HepG2 (cell line): ENCODE results near the gene OSTF1. TPM values are rescaled to one million over a fixed set of nuclear protein-coding genes. Genes with fewer than 3 reads are reported as not detected.

ENCODE experiments used
- ARID2 ChIP-seq: sonication (generic); formaldehyde crosslinking; IDR thresholded peaks from 2 replicates; pipeline ENCODE4 v1.8.1; 2022; ENCODE audit warnings: mild to moderate bottlenecking, missing genetic modification reagents, borderline replicate concordance
- ATRX ChIP-seq: sonication (generic); formaldehyde crosslinking; IDR thresholded peaks from 2 replicates; pipeline ENCODE4 v1.4.0; 2020; ENCODE audit warnings: missing genetic modification reagents, borderline replicate concordance
- FOXM1 ChIP-seq: sonication (generic); formaldehyde crosslinking; IDR thresholded peaks from 2 replicates; pipeline ENCODE4 v1.5.0; 2020; ENCODE audit warnings: missing genetic modification reagents
- GPN1 ChIP-seq: sonication (generic); formaldehyde crosslinking; IDR thresholded peaks from 2 replicates; pipeline ENCODE4 v1.5.1; 2020; ENCODE audit warnings: missing genetic modification reagents, borderline replicate concordance
- NFYC ChIP-seq: IDR thresholded peaks from 2 replicates; pipeline ENCODE4 v1.6.1; 2016; ENCODE audit warnings: missing genetic modification reagents, missing compliant biosample characterization
- RAD51 ChIP-seq: fragments of 450-650 bp; IDR thresholded peaks from 2 replicates; pipeline ENCODE4 v1.6.1; 2016; ENCODE audit warnings: borderline replicate concordance
- SUZ12 ChIP-seq: fragments of 150-350 bp; IDR thresholded peaks from 2 replicates; pipeline ENCODE4 v1.6.1; 2014; ENCODE audit warnings: low read depth, low read length
- ZNF343 ChIP-seq: sonication (generic); formaldehyde crosslinking; IDR thresholded peaks from 2 replicates; pipeline ENCODE4 v1.4.0; 2020; ENCODE audit warnings: mild to moderate bottlenecking, missing genetic modification reagents
- ZNF510 ChIP-seq: sonication (generic); formaldehyde crosslinking; IDR thresholded peaks from 2 replicates; pipeline ENCODE4 v1.4.0; 2020; ENCODE audit warnings: low read depth, mild to moderate bottlenecking, missing genetic modification reagents
- ZNF552 ChIP-seq: sonication (generic); formaldehyde crosslinking; IDR thresholded peaks from 2 replicates; pipeline ENCODE4 v1.9.0; 2022; ENCODE audit warnings: missing genetic modification reagents, mild to moderate bottlenecking, borderline replicate concordance
- ZNF564 ChIP-seq: sonication (generic); formaldehyde crosslinking; IDR thresholded peaks from 2 replicates; pipeline ENCODE4 v1.8.1; 2023; ENCODE audit warnings: mild to moderate bottlenecking, missing genetic modification reagents
- ZNF572 ChIP-seq: sonication (generic); formaldehyde crosslinking; IDR thresholded peaks from 2 replicates; pipeline ENCODE4 v1.5.1; 2020; ENCODE audit warnings: mild to moderate bottlenecking, missing genetic modification reagents
- polyA plus RNA-seq, 8 experiments: library from polyadenylated mRNA; depleted of rRNA in 3 of 8; stranded (reverse) in 7 of 8; unstranded in 1 of 8; fragments of >200 nt; fragmentation: Illumina TruSeq in 4 of 8; extraction: Trizol in 4 of 8; gene quantifications; 2 replicates each; pipeline versions ENCODE4 v1.2.1 to v1.2.3, GENCODE V29; 2011 to 2016; ENCODE audit warnings: low read depth in 4 of 8, missing spikeins in 1 of 8, mixed read lengths in 1 of 8; ENCODE audit not compliant: insufficient read depth in 1 of 8
- total RNA-seq, 5 experiments: library from RNA; depleted of rRNA; stranded (reverse); fragments of >200 nt; fragmentation: Illumina TruSeq; extraction: Trizol; gene quantifications; 2 replicates each; pipeline ENCODE4 v1.2.3, GENCODE V29; 2016; ENCODE audit warnings: low read depth in 1 of 5
- TF ChIP-seq, protein P1 (sequence below): sonication (generic); formaldehyde crosslinking; IDR thresholded peaks from 2 replicates; pipeline ENCODE4 v1.4.0; 2020; ENCODE audit warnings: mild to moderate bottlenecking, missing genetic modification reagents
- TF ChIP-seq, protein P2 (sequence below): sonication (generic); formaldehyde crosslinking; IDR thresholded peaks from 2 replicates; pipeline ENCODE4 v1.5.1; 2020; ENCODE audit warnings: mild to moderate bottlenecking, missing genetic modification reagents, borderline replicate concordance
- TF ChIP-seq, protein P3 (sequence below): sonication (generic); formaldehyde crosslinking; IDR thresholded peaks from 2 replicates; pipeline ENCODE4 v1.4.0; 2020; ENCODE audit warnings: mild to moderate bottlenecking, missing genetic modification reagents

Gene OSTF1
- total and polyA plus RNA-seq, 2 of the 13 experiments (the other 11 are each of a cell fraction or from before 2014, with no cell fraction given) = 16.8 to 39.0 TPM

DNA sequence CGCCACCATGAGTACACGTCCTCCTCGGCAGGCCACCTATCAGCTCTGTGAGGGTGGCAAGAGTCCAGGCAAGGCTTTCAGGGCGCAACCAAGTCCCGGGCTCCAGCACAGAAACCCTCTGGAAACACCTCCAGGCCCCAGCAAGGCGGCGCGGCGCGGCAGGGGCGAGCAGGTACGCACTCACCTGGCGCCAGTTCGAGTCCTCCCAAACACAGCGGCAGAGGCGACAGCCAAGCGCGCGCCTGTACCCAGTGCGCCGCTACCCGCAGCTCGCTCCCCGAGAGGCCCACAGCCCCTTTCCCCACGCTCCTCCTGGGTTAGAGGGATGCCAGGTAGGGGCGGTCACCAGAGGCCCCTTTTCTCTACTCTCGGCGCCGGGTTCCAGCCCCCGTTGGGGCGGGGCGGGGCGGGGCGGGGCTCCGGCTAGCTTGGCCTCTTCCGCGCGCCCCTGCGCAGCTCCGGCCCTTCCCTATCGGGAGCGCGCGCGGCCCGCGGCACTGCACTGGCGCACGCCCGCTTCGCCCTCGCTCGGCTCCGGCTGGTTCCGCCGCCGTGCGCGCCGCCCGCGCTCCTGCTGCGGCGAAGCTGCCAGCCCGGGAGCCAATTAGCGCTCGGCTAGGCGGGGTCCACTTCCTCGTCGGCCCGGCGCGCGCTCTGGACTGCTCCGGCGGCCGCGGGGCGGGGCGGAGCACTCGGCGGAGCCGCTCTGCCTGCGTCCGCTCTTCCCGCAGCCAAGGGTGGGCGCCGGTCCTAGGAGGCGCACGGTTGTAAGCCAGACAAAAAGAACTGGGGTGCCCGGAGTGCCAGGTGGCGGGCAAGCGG, at the start of gene OSTF1, which contains the start of gene NMRK1 (continued):
- TF ChIP-seq ARID2 (CRISPR knock-in tag) = no peak
- no peak for TF ChIP-seq ZNF510 (CRISPR knock-in tag)
- TF ChIP-seq, protein P1, sequence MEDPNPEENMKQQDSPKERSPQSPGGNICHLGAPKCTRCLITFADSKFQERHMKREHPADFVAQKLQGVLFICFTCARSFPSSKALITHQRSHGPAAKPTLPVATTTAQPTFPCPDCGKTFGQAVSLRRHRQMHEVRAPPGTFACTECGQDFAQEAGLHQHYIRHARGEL (CRISPR knock-in tag) = no peak
- peak; percentile 21; the same call in 1 of the 2 replicates for TF ChIP-seq ZNF343 (CRISPR knock-in tag)
- no peak for TF ChIP-seq GPN1 (CRISPR knock-in tag)
- no peak for TF ChIP-seq SUZ12
- no peak for TF ChIP-seq ZNF564 (CRISPR knock-in tag)
- no peak for TF ChIP-seq ATRX (CRISPR knock-in tag)
- TF ChIP-seq ZNF552 = peak; percentile 60; the same call in 1 of the 2 replicates
- TF ChIP-seq, protein P2, sequence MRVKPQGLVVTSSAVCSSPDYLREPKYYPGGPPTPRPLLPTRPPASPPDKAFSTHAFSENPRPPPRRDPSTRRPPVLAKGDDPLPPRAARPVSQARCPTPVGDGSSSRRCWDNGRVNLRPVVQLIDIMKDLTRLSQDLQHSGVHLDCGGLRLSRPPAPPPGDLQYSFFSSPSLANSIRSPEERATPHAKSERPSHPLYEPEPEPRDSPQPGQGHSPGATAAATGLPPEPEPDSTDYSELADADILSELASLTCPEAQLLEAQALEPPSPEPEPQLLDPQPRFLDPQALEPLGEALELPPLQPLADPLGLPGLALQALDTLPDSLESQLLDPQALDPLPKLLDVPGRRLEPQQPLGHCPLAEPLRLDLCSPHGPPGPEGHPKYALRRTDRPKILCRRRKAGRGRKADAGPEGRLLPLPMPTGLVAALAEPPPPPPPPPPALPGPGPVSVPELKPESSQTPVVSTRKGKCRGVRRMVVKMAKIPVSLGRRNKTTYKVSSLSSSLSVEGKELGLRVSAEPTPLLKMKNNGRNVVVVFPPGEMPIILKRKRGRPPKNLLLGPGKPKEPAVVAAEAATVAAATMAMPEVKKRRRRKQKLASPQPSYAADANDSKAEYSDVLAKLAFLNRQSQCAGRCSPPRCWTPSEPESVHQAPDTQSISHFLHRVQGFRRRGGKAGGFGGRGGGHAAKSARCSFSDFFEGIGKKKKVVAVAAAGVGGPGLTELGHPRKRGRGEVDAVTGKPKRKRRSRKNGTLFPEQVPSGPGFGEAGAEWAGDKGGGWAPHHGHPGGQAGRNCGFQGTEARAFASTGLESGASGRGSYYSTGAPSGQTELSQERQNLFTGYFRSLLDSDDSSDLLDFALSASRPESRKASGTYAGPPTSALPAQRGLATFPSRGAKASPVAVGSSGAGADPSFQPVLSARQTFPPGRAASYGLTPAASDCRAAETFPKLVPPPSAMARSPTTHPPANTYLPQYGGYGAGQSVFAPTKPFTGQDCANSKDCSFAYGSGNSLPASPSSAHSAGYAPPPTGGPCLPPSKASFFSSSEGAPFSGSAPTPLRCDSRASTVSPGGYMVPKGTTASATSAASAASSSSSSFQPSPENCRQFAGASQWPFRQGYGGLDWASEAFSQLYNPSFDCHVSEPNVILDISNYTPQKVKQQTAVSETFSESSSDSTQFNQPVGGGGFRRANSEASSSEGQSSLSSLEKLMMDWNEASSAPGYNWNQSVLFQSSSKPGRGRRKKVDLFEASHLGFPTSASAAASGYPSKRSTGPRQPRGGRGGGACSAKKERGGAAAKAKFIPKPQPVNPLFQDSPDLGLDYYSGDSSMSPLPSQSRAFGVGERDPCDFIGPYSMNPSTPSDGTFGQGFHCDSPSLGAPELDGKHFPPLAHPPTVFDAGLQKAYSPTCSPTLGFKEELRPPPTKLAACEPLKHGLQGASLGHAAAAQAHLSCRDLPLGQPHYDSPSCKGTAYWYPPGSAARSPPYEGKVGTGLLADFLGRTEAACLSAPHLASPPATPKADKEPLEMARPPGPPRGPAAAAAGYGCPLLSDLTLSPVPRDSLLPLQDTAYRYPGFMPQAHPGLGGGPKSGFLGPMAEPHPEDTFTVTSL (CRISPR knock-in tag) = no peak
- no peak for TF ChIP-seq FOXM1 (CRISPR knock-in tag)
- no peak for TF ChIP-seq RAD51
- peak; percentile 59; the same call in 1 of the 2 replicates for TF ChIP-seq NFYC (CRISPR knock-in tag)
- 0 out of 2 replicates have a peak, but pooled peaks have one; percentile 28 for TF ChIP-seq ZNF572 (CRISPR knock-in tag)
- TF ChIP-seq, protein P3, sequence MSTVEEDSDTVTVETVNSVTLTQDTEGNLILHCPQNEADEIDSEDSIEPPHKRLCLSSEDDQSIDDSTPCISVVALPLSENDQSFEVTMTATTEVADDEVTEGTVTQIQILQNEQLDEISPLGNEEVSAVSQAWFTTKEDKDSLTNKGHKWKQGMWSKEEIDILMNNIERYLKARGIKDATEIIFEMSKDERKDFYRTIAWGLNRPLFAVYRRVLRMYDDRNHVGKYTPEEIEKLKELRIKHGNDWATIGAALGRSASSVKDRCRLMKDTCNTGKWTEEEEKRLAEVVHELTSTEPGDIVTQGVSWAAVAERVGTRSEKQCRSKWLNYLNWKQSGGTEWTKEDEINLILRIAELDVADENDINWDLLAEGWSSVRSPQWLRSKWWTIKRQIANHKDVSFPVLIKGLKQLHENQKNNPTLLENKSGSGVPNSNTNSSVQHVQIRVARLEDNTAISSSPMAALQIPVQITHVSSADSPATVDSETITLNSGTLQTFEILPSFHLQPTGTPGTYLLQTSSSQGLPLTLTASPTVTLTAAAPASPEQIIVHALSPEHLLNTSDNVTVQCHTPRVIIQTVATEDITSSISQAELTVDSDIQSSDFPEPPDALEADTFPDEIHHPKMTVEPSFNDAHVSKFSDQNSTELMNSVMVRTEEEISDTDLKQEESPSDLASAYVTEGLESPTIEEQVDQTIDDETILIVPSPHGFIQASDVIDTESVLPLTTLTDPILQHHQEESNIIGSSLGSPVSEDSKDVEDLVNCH (CRISPR knock-in tag) = no peak
